Activated CD8-positive, alpha-beta memory T cell treated with anti-CD3 and anti-CD28 coated beads for 4 hours (primary cell): ENCODE measurements around the gene FAM163A.
"Not testable (repeated sequence)": the region's sequence is repeated elsewhere in the genome, so short reads cannot be mapped to it uniquely, and the experiment has no call there.

Experiments
- DNase-seq, 2 donors: peaks; one replicate each; pipeline ENCODE4 v3.0.0-alpha.2; 2020; ENCODE audit warnings: low read depth in 2 of 2

FAM163A gene

DNA sequence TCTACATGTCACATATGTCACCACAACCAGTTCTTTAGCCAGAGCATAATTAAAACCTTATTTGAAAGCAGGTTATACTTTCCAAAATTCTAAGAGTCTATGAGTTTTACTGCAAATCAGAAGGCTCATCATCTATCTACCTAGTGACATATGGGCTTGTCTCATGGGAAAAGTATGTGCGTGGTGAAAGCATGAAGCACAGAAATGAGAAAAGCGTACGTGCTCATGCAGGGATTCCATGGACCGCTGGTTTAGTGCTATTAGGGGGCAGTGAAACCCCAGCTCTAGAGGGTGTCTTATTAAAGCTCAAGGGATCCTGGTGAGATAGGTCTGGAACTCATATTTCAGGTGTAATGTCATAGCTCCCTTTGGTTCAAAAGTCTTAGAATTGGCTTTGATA is 50.2 kb downstream of the FAM163A start:
- DNase-seq: no peak

DNA sequence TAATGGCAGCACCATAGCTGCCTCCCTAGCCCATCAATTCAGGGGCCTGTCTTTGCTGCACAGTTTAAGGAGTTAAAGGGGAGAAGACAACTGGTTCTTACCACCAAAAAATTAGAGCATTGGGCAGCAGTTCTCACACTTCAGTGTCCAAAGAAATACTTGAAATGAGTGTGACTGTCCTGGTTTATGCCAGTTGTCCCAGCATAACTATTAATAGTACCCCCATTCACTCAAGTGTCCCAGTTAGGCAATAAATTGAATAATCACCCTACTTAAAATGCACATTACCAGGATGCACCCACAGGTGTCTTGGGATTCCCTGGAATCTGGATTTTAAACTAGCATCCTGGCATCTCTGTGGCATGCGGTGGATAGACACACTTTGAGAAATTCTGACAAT is 51.1 kb downstream of the FAM163A start:
- no peak for DNase-seq

- no peak for DNase-seq
Observed at GRCh38 chr1:179794669-179795068, 51.6 kb downstream of the FAM163A start.

GRCh38 chr1:179798213-179798863 is 55.2 kb downstream of the FAM163A start:
- DNase-seq: no peak

GRCh38 chr1:179798864-179799516 is 55.9 kb downstream of the FAM163A start:
- no peak for DNase-seq

GRCh38 chr1:179800481-179800880 is 57.4 kb downstream of the FAM163A start:
- no peak for DNase-seq

- DNase-seq: no peak
Observed at GRCh38 chr1:179803104-179803503, 60.0 kb downstream of the FAM163A start.

GRCh38 chr1:179803918-179804317 is 60.8 kb downstream of the FAM163A start:
- DNase-seq: no peak

GRCh38 chr1:179804417-179804816 is 61.3 kb downstream of the FAM163A start:
- DNase-seq: not testable (repeated sequence)

DNA sequence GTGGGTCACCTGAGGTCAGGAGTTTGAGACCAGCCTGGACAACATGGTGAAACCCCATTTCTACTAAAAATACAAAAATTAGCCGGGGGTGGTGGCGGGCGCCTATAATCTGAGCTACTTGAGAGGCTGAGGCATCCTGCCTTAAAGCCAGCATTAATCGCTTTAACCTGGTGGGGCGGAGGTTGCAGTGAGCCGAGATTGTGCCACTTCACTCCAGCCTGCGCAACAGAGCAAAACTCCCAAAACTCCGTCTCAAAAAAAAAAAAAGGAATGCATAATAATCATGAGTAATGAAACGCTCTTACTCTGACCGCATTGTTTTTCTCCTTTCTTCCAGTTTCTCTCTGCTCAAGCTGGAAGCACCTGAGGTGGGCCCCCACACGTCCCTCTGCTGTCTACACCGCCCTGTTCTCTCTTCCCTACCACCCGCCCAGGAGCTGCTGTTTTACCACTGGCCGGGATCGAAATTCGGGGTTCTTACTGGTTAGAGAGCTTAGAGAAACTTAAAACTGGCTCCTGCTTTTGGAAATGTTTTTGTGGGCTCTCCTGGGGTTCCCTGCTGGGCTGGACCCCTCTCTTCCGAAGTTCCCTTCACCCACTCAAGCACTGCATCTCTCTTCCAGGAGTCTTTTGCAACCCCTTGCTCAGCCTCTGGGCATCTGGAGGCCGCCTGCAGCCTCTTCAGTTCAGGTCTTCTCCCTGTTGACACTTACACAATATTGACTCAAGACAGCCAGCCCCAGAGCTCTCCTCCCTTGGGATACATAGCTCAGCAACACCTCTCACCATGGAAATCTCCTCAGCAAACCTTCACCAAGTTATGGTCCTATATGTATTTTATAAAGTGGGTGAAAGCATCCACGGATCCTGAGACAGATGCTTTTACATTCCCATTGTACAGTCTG is 62.5 kb downstream of the FAM163A start:
- no peak for DNase-seq

GRCh38 chr1:179806333-179806732 is 63.2 kb downstream of the FAM163A start:
- DNase-seq: no peak

DNA sequence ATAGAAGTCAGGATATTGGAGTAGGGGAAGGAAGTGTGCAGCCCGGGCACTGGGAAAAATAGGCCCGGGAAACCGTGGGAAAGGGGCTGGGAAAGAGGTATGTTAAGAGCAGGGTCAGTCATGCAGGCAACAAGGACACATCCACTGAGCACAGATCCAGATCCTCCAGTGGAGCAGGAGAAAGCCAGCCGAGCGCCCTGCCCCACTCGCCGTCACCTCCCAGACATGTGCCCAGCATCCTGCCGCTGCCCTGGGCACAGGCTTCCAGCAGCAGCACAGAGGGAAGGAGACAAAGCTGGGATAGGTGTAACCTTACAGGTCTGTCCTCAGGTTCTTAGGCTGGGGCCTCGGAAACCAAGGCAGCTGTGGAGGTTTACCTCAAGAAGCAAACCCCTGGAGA is 64.2 kb downstream of the FAM163A start:
- no peak for DNase-seq

DNA sequence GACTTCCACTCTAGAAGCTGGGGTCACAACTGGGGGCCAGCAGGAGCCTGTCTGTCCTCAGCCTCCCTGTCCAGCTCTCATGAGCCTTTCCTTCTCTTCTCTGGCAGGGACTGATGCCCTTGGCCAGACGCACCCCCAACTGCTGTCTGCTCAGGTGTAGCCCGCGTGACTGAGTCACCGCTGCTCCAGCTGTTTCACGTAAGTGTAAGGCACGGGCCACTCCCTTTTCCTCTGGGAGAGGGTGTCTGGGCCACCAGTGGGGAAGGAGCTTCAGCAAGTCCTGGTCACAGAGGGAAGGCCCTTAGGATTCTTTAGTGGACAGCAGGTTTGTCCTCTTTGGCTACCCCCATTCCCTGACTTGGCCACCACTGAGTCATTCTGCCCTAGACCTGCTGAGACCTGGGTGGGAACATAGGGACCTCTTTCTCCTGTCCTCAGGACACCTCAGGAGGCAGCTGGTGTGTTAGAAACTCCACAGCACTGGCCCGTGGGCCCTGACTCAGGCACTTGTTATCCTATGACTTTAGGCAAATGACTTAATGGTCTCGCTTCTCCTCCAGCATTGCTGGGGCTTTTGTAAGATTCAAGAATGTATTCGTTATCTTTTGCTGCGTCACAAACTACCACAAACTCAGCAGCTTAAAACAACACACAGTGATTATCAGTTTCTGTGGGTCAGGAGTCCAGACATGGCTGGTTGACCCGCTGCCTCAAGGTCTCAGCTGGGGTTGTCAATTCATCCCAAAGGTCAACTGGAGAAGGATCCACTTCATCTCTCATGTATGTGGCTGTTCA is 64.8 kb downstream of the FAM163A start:
- DNase-seq: no peak

- no peak for DNase-seq
Observed at GRCh38 chr1:179808503-179808902, 65.4 kb downstream of the FAM163A start.

DNA sequence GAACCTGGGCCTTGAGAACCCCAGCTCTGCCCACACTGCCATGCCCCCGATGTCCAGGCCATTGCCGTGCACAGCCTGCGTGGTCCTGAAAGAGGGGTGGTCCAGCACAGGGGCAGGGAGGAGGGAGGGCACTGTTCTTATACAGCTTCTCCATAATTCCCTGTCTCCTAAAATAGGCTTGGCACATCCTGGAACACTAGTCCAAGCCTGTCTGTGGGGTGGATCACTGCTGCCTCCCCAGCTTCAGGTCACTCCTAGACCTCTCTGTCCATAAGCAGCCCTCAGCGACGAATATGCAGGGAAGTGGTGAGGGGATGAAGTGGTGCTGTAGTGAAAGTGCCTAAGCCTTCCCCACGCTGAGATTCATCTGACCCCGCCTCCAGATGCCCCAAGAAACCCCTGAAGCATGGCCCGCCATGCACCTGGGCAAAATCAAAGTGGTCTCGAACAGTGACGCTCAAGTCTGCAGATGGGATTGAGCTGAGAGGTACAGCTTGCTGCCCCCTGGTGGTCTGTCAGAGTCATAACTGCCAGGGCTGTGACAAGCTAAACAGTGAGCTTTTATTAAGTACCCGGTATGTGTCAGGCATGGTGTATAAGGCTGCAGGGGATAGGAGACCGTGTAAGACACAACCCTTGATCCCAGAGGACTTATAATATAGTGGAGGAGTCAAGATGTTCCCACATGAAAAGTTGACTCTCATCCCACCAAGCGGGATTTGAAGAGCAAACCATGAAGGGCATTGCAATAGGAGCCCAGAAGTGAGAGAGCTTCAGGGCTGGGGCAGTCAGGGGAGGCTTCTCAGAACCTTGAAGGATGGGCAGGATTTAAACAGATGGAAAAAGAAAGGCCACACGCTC is 66.6 kb downstream of the FAM163A start:
- DNase-seq: peak; percentile 26 to 36

GRCh38 chr1:179810367-179810715 is 67.2 kb downstream of the FAM163A start:
- DNase-seq: no peak

GRCh38 chr1:179812501-179813292 is 69.6 kb downstream of the FAM163A start:
- no peak for DNase-seq

- DNase-seq: no peak
Observed at GRCh38 chr1:179813626-179814545, 70.8 kb downstream of the FAM163A start.

DNA sequence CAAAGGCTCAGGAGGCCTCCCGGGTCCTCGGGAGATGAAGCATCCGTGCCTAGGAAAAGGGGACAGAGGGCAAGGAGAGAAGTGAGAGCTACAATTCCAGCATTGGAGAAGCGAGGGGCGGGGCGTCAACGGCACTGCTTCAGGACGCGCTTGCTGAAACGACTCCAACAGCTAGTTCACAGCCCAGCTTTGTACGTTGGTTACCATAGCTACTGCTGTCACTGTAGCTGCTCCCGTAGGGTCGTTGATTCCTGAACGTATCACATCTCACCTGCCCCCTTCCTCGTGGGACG is 71.4 kb downstream of the FAM163A start:
- no peak for DNase-seq
